ENCODE measurements around the gene NHLRC2.

DNA sequence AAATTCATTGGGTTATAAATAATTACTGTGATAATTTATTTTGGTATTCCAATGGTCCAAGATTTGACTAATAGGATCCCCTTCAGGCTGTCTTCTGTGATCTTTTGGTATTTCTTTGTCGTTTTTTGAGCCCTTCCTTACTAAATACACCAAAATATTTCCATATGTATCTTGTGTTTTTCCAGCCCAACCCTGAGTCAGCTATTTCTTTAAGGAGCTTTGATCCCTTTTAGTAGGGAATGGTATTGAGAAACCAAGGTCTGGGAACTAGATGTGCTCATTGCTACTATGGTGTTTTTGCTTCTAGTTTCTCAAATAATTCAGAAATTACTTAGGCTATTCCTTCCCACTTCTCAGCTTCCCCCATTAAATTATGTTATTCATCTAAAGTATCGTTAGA is 15.3 kb downstream of the NHLRC2 start:
- TF ChIP-seq, protein P1, sequence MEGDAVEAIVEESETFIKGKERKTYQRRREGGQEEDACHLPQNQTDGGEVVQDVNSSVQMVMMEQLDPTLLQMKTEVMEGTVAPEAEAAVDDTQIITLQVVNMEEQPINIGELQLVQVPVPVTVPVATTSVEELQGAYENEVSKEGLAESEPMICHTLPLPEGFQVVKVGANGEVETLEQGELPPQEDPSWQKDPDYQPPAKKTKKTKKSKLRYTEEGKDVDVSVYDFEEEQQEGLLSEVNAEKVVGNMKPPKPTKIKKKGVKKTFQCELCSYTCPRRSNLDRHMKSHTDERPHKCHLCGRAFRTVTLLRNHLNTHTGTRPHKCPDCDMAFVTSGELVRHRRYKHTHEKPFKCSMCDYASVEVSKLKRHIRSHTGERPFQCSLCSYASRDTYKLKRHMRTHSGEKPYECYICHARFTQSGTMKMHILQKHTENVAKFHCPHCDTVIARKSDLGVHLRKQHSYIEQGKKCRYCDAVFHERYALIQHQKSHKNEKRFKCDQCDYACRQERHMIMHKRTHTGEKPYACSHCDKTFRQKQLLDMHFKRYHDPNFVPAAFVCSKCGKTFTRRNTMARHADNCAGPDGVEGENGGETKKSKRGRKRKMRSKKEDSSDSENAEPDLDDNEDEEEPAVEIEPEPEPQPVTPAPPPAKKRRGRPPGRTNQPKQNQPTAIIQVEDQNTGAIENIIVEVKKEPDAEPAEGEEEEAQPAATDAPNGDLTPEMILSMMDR (IDR thresholded peaks at IDR 0.05): no peak
- no peak for TF ChIP-seq POLR2A (IDR thresholded peaks at IDR 0.05)

Data from ovary (tissue), 3 donors.